HepG2 (cell line): ENCODE data around the gene CACNA2D3. TPM values are rescaled to one million over a fixed set of nuclear protein-coding genes. Genes with fewer than 3 reads are reported as not detected.

Source experiments
- ATAC-seq: fragments of 200-7000 bp; cut with Tn5 transposase; 3 replicates; pipeline ENCODE4 v1.9.1; 2020; ENCODE audit warnings: mild to moderate bottlenecking, moderate library complexity
- BruUV-seq: library from RNA; stranded (reverse); fragments of 400-500 nt; replicated peaks from 2 replicates; lab custom pipeline; 2021; lab: Mats Ljungman, UMichigan
- CTCF ChIA-PET: fragments of 300-600 bp; formaldehyde crosslinking; extraction: SDS; loops from one replicate; lab custom pipeline; 2021; ENCODE audit warnings: low total read pairs, inconsistent platforms, low intra/inter-chr PET ratio; lab: Yijun Ruan, JAX
- POLR2A ChIA-PET: fragments of 350-600 bp; sonication (Branson Sonifier 250); formaldehyde crosslinking; loops from one replicate; lab custom pipeline; 2020; ENCODE audit warnings: antibody characterized with exemption, inconsistent platforms; lab: Yijun Ruan, JAX
- DNase-seq: peaks from one replicate; pipeline ENCODE4 v3.0.0-alpha.2; 2015; ENCODE audit warnings: low spot score
- FAIRE-seq: peaks from 3 replicates; lab custom pipeline; 2011; peaks lifted over from hg19 to GRCh38; lab: Jason Lieb, UNC
- H2AFZ ChIP-seq: one replicate; pipeline ENCODE4 v1.6.1; 2011; ENCODE audit warnings: low read length, inconsistent platforms
- H3K27ac ChIP-seq: fragments of 300-600 bp; 3 replicates; pipeline ENCODE4 v1.8.0; 2011; ENCODE audit warnings: mixed run types, mild to moderate bottlenecking, mixed read lengths, low read length, inconsistent platforms; ENCODE audit not compliant: insufficient read depth; ENCODE audit errors: extremely low read length
- H3K27me3 ChIP-seq, 2 experiments: fragments of 200-600 bp in 1 of 2; 2 replicates in 1 of 2; 3 replicates in 1 of 2; pipeline versions ENCODE4 v1.6.0 to v1.8.0; 2011; ENCODE audit warnings: low read length in 2 of 2, mild to moderate bottlenecking in 2 of 2, moderate library complexity in 2 of 2, inconsistent platforms in 1 of 2; ENCODE audit not compliant: insufficient read depth in 2 of 2, control insufficient read depth in 1 of 2
- H3K36me3 ChIP-seq, 2 experiments: fragments of 200-600 bp in 1 of 2; replicated peaks in 1 of 2; 2 replicates in 1 of 2; 3 replicates in 1 of 2; pipeline versions ENCODE4 v1.5.1 to v1.8.0; 2011; ENCODE audit warnings: low read length in 2 of 2, inconsistent platforms in 1 of 2; ENCODE audit not compliant: insufficient read depth in 2 of 2, control insufficient read depth in 1 of 2
- H3K4me1 ChIP-seq: 2 replicates; pipeline ENCODE4 v1.5.1; 2012; ENCODE audit warnings: low read length, inconsistent platforms; ENCODE audit not compliant: insufficient read depth
- H3K4me2 ChIP-seq: 2 replicates; pipeline ENCODE4 v1.6.0; 2011; ENCODE audit warnings: low read depth, low read length, inconsistent platforms
- H3K4me3 ChIP-seq, 3 experiments: fragments of 200-600 bp in 1 of 3; sonication (generic), shearing (Covaris generic) in 1 of 3; replicated peaks in 1 of 3; 2 replicates each; pipeline ENCODE4 v1.5.1; 2011 to 2016; ENCODE audit warnings: low read length in 3 of 3, inconsistent platforms in 2 of 3, low read depth in 2 of 3, mild to moderate bottlenecking in 2 of 3, control low read depth in 1 of 3, mixed read lengths in 1 of 3; ENCODE audit not compliant: insufficient read depth in 1 of 3
- H3K79me2 ChIP-seq: one replicate; pipeline ENCODE4 v1.6.1; 2011; ENCODE audit warnings: low read length, inconsistent platforms; ENCODE audit not compliant: insufficient read depth
- H3K9ac ChIP-seq: 2 replicates; pipeline ENCODE4 v1.6.0; 2011; ENCODE audit warnings: mild to moderate bottlenecking, low read depth, low read length, inconsistent platforms; ENCODE audit not compliant: insufficient read depth
- H3K9me3 ChIP-seq: 2 replicates; pipeline ENCODE4 v1.5.1; 2012; ENCODE audit warnings: mild to moderate bottlenecking, low read length
- H4K20me1 ChIP-seq: 2 replicates; pipeline ENCODE4 v1.6.0; 2011; ENCODE audit warnings: inconsistent platforms, mild to moderate bottlenecking, low read length, moderate library complexity; ENCODE audit not compliant: insufficient read depth
- FLYWCH1 ChIP-seq: sonication (generic); formaldehyde crosslinking; IDR thresholded peaks from 2 replicates; pipeline ENCODE4 v1.8.1; 2023; ENCODE audit warnings: mild to moderate bottlenecking, missing genetic modification reagents
- IKZF1 ChIP-seq: fragments of 450-650 bp; IDR thresholded peaks from 2 replicates; pipeline ENCODE4 v1.7.1; 2016
- KMT2B ChIP-seq: IDR thresholded peaks from 2 replicates; pipeline ENCODE4 v1.6.1; 2016; ENCODE audit warnings: missing genetic modification reagents, missing compliant biosample characterization
- NR2F6 ChIP-seq, 2 experiments: IDR thresholded peaks; 2 replicates each; pipeline ENCODE4 v1.6.1; 2016; ENCODE audit warnings: antibody characterized with exemption in 1 of 2, mild to moderate bottlenecking in 1 of 2
- PAX8 ChIP-seq: sonication (generic); formaldehyde crosslinking; IDR thresholded peaks from 2 replicates; pipeline ENCODE4 v1.8.0; 2022; ENCODE audit warnings: mild to moderate bottlenecking, missing genetic modification reagents, borderline replicate concordance
- PRPF4 ChIP-seq: fragments of 200-400 bp; formaldehyde crosslinking; IDR thresholded peaks from 2 replicates; pipeline ENCODE4 v1.6.1; 2016; ENCODE audit warnings: low read length, low read depth; ENCODE audit not compliant: poor library complexity, severe bottlenecking
- RFX3 ChIP-seq: IDR thresholded peaks from 2 replicates; pipeline ENCODE4 v1.6.1; 2016; ENCODE audit warnings: missing biosample characterization, missing genetic modification reagents
- ZNF589 ChIP-seq: sonication (generic); formaldehyde crosslinking; conservative IDR thresholded peaks from 2 replicates; pipeline ENCODE4 v1.8.0; 2022; ENCODE audit warnings: mild to moderate bottlenecking, moderate library complexity, missing genetic modification reagents
- ZNF674 ChIP-seq: sonication (generic); formaldehyde crosslinking; IDR thresholded peaks from 2 replicates; pipeline ENCODE4 v1.5.0; 2020; ENCODE audit warnings: low read depth, mild to moderate bottlenecking, missing genetic modification reagents
- WGBS: methylation state at CpG from one replicate; pipeline ENCODE4 v1.1.6; 2017; ENCODE audit warnings: low lambda C conversion rate; 5-methylcytosine and 5-hydroxymethylcytosine counted together
- in situ Hi-C: cut with HindIII; loops from 2 replicates; pipeline ENCODE4 v1.10.0; 2017; ENCODE audit warnings: low pct_unique_long_range_greater_than_20kb; ENCODE audit not compliant: extremely low pct_ligation_motif_present
- intact Hi-C: fragments of 100-400 bp; cut with micrococcal nuclease; formaldehyde crosslinking; loops from one replicate; pipeline ENCODE4 v1.10.0; 2022; ENCODE audit not compliant: unreplicated experiment
- polyA plus RNA-seq, 8 experiments: library from polyadenylated mRNA; depleted of rRNA in 3 of 8; stranded (reverse) in 7 of 8; unstranded in 1 of 8; fragments of >200 nt; fragmentation: Illumina TruSeq in 4 of 8; extraction: Trizol in 4 of 8; gene quantifications; 2 replicates each; pipeline versions ENCODE4 v1.2.1 to v1.2.3, GENCODE V29; 2011 to 2016; ENCODE audit warnings: low read depth in 4 of 8, missing spikeins in 1 of 8, mixed read lengths in 1 of 8; ENCODE audit not compliant: insufficient read depth in 1 of 8
- total RNA-seq, 5 experiments: library from RNA; depleted of rRNA; stranded (reverse); fragments of >200 nt; fragmentation: Illumina TruSeq; extraction: Trizol; gene quantifications; 2 replicates each; pipeline ENCODE4 v1.2.3, GENCODE V29; 2016; ENCODE audit warnings: low read depth in 1 of 5
- TF ChIP-seq, protein P1 (sequence below): sonication (generic); formaldehyde crosslinking; IDR thresholded peaks from 2 replicates; pipeline ENCODE4 v1.9.0; 2022; ENCODE audit warnings: low read depth, missing genetic modification reagents
- TF ChIP-seq, protein P2 (sequence below): sonication (generic); formaldehyde crosslinking; IDR thresholded peaks from 2 replicates; pipeline ENCODE4 v1.9.0; 2021; ENCODE audit warnings: missing genetic modification reagents, borderline replicate concordance
- TF ChIP-seq, protein P3 (sequence below): conservative IDR thresholded peaks from 2 replicates; pipeline ENCODE4 v1.6.1; 2018; ENCODE audit warnings: missing genetic modification reagents
- TF ChIP-seq, protein P4 (sequence below): sonication (generic); formaldehyde crosslinking; IDR thresholded peaks from 2 replicates; pipeline ENCODE4 v1.4.0; 2020; ENCODE audit warnings: mild to moderate bottlenecking, missing genetic modification reagents

Gene CACNA2D3
- total and polyA plus RNA-seq, 2 of the 13 experiments (the other 11 are each of a cell fraction or from before 2014, with no cell fraction given), result not detected

DNA sequence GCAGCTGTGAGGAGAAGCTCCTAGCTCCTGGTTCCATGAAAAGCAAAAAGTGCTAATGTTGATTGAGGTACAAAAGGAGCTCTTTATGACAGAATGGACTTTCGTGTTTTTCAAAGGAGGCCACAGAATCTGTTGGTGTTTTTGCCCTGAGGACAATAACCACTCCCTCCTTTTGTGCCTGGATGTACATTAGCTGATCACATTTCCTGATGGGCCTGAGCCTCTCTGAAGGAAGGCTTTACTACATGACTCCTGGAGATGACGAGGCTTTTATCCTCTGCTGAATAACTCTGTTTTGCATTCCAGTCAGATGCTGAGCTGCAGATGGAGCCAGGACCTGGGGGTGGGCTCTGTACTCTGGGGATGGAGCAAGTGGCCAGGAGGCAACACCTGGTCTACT is 301.9 kb downstream of the CACNA2D3 start:
- ChIA-PET POLR2A (no interaction called here), CTCF (no interaction called here)
- no peak for ATAC-seq
- Histone ChIP-seq H3K4me3 (no peak overlapping the region), H3K9ac (no peak overlapping the region), H3K79me2 (no peaks in the 10 kb centered on the region), H3K9me3 (no peaks in the 10 kb centered on the region), H3K36me3 (no peaks in the 10 kb centered on the region), H3K27ac (no peak overlapping the region), H3K4me1 (no peaks in the 10 kb centered on the region), H2AFZ (no peak overlapping the region), H3K4me2 (no peak overlapping the region), H4K20me1 (peaks cover 2% of the 10 kb centered on the region; the same call in 1 of the 2 replicates), H3K27me3 (no peaks in the 10 kb centered on the region)
- intact Hi-C loops, result no loop called here
- no peak for DNase-seq
- no TSS peak for BruUV-seq
- TF ChIP-seq ZNF674 (no peak), ZNF589 (CRISPR knock-in tag) (no peak), IKZF1 (no peak), NR2F6 (IDR thresholded peaks at IDR 0.05) (no peak), NR2F6 (CRISPR knock-in tag; IDR thresholded peaks at IDR 0.05) (no peak), RFX3 (CRISPR knock-in tag) (no peak), KMT2B (no peak)
- no peak for FAIRE-seq
- WGBS, result 0% methylated on average over 2 of the region's 2 CpGs
- in situ Hi-C loops, result no loop called here

DNA sequence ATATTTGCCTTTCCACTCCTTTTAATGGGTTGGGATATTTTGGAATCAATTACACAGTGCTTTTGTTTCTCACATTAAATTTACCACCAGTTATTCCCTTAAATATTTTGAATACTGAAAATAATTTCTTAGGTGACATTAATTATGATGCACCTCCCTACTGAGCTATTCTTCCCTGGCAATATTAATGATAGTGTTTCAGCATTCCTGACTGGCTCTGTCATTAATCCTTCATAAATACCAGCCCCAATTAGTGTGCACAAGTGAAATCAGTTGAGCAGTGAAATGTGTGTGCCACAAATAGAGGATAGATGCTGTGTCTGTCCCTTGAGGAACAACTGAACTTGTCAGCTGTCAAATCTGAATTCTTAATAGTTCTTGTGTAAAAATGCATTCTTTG is 304.0 kb downstream of the CACNA2D3 start:
- no TSS peak for BruUV-seq
- Histone ChIP-seq H3K36me3 (no peaks in the 10 kb centered on the region), H3K4me2 (no peak overlapping the region), H4K20me1 (peaks cover 2% of the 10 kb centered on the region; the same call in 1 of the 2 replicates), H3K9ac (no peak overlapping the region), H3K4me3 (no peak overlapping the region), H3K79me2 (no peaks in the 10 kb centered on the region), H3K27ac (no peak overlapping the region), H3K4me1 (no peaks in the 10 kb centered on the region), H3K9me3 (no peaks in the 10 kb centered on the region), H3K27me3 (no peaks in the 10 kb centered on the region), H2AFZ (no peak overlapping the region)
- ATAC-seq (no peak), DNase-seq (no peak), FAIRE-seq (no peak)
- ChIA-PET CTCF (no interaction called here), POLR2A (no interaction called here)
- intact Hi-C loops (loop anchor here (5.0 kb wide), 1 partner anchor 489 kb away; no protein-coding TSS in a partner anchor), in situ Hi-C loops (no loop called here)
- TF ChIP-seq, protein P1, sequence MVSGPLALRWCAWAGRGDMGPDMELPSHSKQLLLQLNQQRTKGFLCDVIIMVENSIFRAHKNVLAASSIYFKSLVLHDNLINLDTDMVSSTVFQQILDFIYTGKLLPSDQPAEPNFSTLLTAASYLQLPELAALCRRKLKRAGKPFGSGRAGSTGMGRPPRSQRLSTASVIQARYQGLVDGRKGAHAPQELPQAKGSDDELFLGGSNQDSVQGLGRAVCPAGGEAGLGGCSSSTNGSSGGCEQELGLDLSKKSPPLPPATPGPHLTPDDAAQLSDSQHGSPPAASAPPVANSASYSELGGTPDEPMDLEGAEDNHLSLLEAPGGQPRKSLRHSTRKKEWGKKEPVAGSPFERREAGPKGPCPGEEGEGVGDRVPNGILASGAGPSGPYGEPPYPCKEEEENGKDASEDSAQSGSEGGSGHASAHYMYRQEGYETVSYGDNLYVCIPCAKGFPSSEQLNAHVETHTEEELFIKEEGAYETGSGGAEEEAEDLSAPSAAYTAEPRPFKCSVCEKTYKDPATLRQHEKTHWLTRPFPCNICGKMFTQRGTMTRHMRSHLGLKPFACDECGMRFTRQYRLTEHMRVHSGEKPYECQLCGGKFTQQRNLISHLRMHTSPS (CRISPR knock-in tag), result no peak
- TF ChIP-seq, protein P2, sequence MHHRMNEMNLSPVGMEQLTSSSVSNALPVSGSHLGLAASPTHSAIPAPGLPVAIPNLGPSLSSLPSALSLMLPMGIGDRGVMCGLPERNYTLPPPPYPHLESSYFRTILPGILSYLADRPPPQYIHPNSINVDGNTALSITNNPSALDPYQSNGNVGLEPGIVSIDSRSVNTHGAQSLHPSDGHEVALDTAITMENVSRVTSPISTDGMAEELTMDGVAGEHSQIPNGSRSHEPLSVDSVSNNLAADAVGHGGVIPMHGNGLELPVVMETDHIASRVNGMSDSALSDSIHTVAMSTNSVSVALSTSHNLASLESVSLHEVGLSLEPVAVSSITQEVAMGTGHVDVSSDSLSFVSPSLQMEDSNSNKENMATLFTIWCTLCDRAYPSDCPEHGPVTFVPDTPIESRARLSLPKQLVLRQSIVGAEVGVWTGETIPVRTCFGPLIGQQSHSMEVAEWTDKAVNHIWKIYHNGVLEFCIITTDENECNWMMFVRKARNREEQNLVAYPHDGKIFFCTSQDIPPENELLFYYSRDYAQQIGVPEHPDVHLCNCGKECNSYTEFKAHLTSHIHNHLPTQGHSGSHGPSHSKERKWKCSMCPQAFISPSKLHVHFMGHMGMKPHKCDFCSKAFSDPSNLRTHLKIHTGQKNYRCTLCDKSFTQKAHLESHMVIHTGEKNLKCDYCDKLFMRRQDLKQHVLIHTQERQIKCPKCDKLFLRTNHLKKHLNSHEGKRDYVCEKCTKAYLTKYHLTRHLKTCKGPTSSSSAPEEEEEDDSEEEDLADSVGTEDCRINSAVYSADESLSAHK (CRISPR knock-in tag), result no peak
- TF ChIP-seq FLYWCH1 (CRISPR knock-in tag), result no peak
- no peak for TF ChIP-seq PRPF4
- TF ChIP-seq PAX8 (CRISPR knock-in tag), result no peak
- TF ChIP-seq, protein P3, sequence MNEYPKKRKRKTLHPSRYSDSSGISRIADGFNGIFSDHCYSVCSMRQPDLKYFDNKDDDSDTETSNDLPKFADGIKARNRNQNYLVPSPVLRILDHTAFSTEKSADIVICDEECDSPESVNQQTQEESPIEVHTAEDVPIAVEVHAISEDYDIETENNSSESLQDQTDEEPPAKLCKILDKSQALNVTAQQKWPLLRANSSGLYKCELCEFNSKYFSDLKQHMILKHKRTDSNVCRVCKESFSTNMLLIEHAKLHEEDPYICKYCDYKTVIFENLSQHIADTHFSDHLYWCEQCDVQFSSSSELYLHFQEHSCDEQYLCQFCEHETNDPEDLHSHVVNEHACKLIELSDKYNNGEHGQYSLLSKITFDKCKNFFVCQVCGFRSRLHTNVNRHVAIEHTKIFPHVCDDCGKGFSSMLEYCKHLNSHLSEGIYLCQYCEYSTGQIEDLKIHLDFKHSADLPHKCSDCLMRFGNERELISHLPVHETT (CRISPR knock-in tag), result no peak
- TF ChIP-seq, protein P4, sequence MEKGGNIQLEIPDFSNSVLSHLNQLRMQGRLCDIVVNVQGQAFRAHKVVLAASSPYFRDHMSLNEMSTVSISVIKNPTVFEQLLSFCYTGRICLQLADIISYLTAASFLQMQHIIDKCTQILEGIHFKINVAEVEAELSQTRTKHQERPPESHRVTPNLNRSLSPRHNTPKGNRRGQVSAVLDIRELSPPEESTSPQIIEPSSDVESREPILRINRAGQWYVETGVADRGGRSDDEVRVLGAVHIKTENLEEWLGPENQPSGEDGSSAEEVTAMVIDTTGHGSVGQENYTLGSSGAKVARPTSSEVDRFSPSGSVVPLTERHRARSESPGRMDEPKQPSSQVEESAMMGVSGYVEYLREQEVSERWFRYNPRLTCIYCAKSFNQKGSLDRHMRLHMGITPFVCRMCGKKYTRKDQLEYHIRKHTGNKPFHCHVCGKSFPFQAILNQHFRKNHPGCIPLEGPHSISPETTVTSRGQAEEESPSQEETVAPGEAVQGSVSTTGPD (CRISPR knock-in tag), result no peak
